GM19099 (cell line): ENCODE measurements around the gene OGA.
A peak's percentile ranks its signal among the peaks of the same experiment; 100 is the strongest.

Experiments
- POLR2A ChIP-seq: IDR thresholded peaks from 3 replicates; pipeline ENCODE4 v1.6.1; 2011; ENCODE audit warnings: low read depth; ENCODE audit not compliant: insufficient read length; ENCODE audit errors: extremely low read depth

The OGA gene

DNA sequence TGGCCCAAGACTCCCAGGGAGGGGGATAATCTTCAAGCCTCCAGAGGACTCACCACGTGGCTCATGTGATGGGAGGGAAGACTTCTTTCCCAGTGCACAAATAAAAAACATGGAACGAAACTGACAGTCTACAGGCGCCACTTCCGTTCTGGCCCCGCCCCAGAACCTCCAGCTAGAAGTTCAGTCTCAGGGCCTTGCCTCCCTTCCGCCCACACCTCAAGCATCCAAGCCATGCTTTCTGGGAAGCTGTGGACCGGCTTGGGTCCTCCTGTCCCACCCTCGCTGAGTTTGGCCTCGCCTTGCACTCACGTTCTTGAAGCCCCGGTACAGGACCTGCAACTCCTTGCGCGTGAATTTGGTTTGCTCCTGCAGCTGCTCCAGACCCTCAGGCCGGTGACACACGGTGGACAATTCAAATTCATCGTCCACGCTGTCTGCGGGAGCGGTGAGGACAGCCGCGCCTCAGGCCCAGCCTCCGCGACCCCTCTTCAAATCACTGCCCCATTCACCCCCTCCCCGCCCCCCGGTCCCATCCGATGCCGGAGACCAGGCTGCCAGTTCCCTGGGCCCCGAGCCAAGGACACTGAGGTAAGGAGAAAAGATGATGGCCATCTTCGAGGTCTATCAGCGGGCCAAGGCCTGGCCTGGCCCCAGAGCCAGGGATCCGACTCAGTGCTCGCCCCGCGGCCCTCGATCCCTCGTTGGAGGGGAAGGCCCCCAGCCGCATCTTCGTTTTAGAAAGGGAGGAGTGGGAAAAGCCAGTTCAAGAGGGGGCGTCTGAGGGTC is 10.7 kb upstream of the OGA start:
- TF ChIP-seq POLR2A = no peak

DNA sequence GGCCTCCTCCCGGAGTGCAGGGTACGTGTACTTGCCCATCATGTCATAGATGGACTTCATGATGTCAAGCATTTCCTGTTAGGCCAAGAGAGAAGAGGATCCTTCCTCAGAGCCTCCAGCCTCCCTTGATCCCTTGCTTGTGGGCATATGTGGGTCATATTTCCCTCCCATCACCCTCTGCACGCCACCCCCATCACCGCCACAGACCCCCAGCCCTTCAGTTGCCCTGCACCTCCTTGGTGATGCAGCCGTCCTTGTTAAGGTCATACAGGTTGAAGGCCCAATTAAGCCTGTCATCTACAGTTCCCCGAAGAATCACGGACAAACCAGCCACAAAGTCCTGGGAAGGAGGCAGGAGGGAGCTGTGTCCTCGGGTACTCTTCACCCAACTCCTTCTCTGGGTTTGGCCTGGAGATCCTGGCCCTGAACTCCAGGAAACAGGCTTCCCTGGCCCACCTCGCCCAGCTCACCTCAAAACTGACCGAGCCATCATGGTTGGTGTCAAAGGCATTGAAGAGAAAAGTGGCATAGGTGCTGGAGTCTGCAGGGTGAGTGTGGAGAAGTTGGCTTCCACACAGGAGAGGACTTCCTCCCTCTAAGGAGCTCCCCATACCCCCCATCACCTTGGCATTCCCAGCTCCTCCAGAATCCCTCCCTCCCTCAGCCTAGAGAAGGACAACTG is 9.8 kb upstream of the OGA start:
- TF ChIP-seq POLR2A = no peak

GRCh38 chr10:101826852-101827434 is 8.7 kb upstream of the OGA start:
- no peak for TF ChIP-seq POLR2A

GRCh38 chr10:101824736-101825135 is 6.5 kb upstream of the OGA start:
- no peak for TF ChIP-seq POLR2A

GRCh38 chr10:101818872-101819633 is 809 bp upstream of the OGA start:
- TF ChIP-seq POLR2A = no peak

GRCh38 chr10:101817337-101818118 is 716 bp downstream of the OGA start:
- TF ChIP-seq POLR2A = peak; percentile 49

GRCh38 chr10:101816913-101817336 is 1.3 kb downstream of the OGA start:
- TF ChIP-seq POLR2A = no peak

- TF ChIP-seq POLR2A = no peak
Observed at GRCh38 chr10:101816376-101816775, 1.9 kb downstream of the OGA start.

GRCh38 chr10:101814466-101815071 is 3.7 kb downstream of the OGA start:
- TF ChIP-seq POLR2A = no peak

- no peak for TF ChIP-seq POLR2A
Observed at GRCh38 chr10:101812606-101813005, 5.6 kb downstream of the OGA start.

DNA sequence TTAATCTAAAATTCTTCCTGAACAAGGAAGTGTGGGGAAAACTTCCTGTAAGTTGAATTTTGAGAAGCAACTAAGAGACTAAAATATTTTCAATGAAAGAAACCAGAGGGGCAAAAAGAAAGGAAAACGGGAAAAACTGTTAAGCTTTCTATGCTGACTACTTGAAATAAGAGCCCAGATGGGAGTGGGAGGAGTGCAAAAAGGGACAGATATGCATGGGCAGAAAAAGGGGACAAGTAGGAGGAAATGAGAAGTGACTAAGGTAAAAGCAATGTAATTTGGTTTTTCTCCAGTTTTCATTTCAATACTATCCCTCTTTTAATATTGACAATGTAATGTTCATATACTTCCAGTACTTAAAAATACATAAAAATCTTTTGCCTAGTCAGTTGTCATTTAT is 11.1 kb downstream of the OGA start:
- no peak for TF ChIP-seq POLR2A

DNA sequence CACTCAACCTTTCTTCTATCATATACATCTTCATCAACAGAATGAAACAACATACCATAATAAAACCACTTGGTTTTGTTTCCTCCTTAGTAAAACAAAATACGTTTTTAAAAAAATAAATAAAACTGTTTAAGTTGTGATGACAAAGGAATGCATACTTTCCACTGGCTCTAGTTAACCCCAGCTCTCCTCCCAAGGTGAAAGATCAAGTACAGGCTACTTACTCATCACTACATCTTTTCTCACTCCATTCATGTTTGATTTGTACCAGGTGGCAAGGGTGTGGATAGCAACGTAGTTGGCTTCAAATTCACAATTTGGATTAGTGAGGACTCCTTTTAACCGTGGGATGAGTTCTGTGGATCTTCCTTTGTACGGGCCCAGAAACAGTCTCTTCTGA is 14.7 kb downstream of the OGA start:
- no peak for TF ChIP-seq POLR2A

DNA sequence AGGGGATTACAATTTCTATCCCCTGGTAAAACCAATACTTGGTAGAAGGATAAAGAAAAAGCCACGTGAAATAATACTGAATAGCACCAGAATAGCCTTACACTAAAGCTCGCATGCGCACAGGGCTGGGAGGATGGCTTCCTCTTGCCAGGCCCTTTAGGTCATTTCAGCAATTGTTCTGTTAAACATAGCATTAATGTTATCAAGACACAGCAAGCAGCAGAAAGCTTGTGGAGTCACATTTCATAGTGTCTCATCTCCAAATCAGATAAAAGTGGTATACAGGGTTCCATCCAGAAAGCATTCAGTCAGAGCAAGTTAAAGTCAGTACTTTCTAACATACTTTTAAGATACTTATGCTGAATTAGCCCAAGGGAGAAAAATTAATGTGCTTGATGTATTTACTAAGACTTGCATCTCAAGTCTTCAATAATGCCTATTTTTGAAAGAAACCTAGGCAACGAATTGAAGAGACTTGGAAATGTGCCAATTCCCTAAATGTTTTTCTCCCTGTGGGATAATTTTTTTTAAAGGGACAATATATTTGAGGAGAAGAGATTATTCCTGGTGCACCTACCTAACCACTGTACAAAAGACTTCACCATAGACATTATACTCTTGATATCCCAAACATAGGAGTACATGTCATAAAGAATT is 20.7 kb downstream of the OGA start:
- TF ChIP-seq POLR2A = no peak

GRCh38 chr10:101793526-101793925 is 24.7 kb downstream of the OGA start:
- no peak for TF ChIP-seq POLR2A
